BLaER1 (cell line): Measurements from ENCODE around the gene SH3BP5L.

Experiments
- H3K27ac ChIP-seq: shearing (Covaris generic); formaldehyde crosslinking; 2 replicates; pipeline ENCODE4 v1.8.1; 2022
- H3K27me3 ChIP-seq: shearing (Covaris generic); formaldehyde crosslinking; 2 replicates; pipeline ENCODE4 v1.8.1; 2022
- H3K36me3 ChIP-seq: shearing (Covaris generic); formaldehyde crosslinking; 2 replicates; pipeline ENCODE4 v1.8.1; 2022
- H3K4me1 ChIP-seq: shearing (Covaris generic); formaldehyde crosslinking; 2 replicates; pipeline ENCODE4 v1.8.1; 2022
- H3K4me2 ChIP-seq: shearing (Covaris generic); formaldehyde crosslinking; 2 replicates; pipeline ENCODE4 v1.8.1; 2022
- H3K4me3 ChIP-seq: shearing (Covaris generic); formaldehyde crosslinking; 2 replicates; pipeline ENCODE4 v1.8.1; 2022
- H3K9ac ChIP-seq: shearing (Covaris generic); formaldehyde crosslinking; 2 replicates; pipeline ENCODE4 v1.8.1; 2022
- H3K9me3 ChIP-seq: shearing (Covaris generic); formaldehyde crosslinking; 2 replicates; pipeline ENCODE4 v1.8.1; 2022
- H4K20me1 ChIP-seq: shearing (Covaris generic); formaldehyde crosslinking; 2 replicates; pipeline ENCODE4 v1.8.1; 2022
- Cebpa-rat ChIP-seq: shearing (Covaris generic); IDR thresholded peaks from 2 replicates; pipeline ENCODE4 v1.8.1; 2022

The SH3BP5L gene

DNA sequence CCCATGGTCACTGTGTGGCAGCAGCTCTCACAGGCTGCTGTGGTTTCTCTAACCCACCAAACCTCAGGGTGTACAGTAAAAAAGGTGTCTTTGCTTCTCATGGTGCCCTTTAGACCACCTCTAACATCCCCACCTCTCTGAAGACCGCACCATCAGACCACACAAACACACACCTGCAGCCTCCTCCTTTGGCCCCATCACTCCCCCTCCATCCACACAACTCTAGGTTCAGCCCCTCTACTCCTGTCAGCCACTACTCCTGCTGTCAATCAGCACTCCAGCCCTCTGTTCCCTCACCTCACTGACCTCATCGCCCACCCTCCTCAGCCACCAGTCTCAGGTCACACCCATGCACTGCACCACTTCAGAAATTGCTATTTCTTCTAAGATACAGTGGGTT lies 25.7 kb upstream of the SH3BP5L start:
- Histone ChIP-seq H3K4me1 (peaks cover 38% of the 10 kb centered on the region), H3K36me3 (peaks cover 98% of the 10 kb centered on the region), H3K27me3 (no peaks in the 10 kb centered on the region), H3K27ac (no peak overlapping the region), H3K4me3 (no peak overlapping the region), H4K20me1 (peaks cover 67% of the 10 kb centered on the region), H3K9me3 (no peaks in the 10 kb centered on the region), H3K9ac (no peak overlapping the region), H3K4me2 (peak overlapping the region; percentile 69; the same call in 1 of the 2 replicates)
- no peak for TF ChIP-seq Cebpa-rat

DNA sequence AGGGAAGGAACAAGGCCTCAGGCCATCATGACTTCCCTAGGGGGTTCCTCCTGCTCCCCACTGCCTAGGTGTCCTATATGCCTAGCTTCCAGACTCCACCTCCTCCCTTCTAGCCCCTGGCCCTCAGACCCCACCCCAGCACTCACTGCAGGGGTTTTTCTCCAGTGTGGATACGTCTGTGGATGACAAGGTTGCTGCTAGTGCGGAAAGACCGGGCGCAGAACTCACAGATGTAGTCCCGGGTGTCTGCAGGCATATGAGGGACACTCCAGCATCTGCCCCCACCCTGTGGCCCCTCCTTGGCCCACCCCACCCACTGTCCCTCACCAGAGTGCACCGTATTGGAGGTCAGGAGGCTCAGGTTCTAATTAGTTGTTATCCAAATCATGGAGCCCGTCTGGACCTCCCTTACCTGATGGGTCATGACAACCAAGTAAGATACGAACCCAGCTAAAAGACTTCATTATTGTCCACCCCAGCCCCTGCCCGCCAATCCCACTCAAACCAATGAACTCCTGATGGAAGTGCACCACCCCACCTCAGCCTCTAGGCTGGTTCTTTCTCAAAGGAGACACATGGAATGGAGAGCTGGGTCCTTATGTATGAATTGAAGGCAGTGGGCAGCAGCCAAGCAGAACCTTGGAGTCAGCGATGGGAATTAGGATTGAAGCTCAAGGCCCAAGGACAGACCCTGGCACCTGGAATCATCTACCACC lies 25.0 kb upstream of the SH3BP5L start:
- Histone ChIP-seq H3K36me3 (peaks cover 99% of the 10 kb centered on the region), H3K4me3 (no peak overlapping the region), H3K27me3 (no peaks in the 10 kb centered on the region), H3K27ac (no peak overlapping the region), H3K9me3 (no peaks in the 10 kb centered on the region), H4K20me1 (peaks cover 72% of the 10 kb centered on the region), H3K4me1 (peaks cover 33% of the 10 kb centered on the region), H3K4me2 (no peak overlapping the region), H3K9ac (no peak overlapping the region)
- no peak for TF ChIP-seq Cebpa-rat

DNA sequence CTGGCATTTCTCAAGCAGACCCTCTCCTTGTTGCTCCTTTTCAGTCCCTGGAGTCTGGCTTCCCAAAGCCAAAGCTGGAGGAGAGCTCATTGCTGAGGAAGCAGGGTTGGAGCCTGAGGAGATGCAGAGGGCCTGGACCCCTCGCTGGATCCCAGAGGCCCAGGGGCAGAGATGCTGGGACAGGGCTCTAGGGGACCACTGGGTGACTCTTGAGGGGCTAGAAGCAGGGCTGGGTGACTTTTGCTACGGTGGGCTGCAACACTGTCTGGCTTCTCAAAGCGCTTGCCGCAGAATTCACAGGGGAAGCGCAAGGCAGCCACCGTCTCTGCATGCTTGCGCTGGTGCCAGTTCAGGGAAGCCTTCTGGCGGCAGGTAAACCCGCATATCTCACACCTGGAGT lies 24.4 kb upstream of the SH3BP5L start:
- Histone ChIP-seq H4K20me1 (peaks cover 76% of the 10 kb centered on the region), H3K4me2 (no peak overlapping the region), H3K36me3 (peaks cover 99% of the 10 kb centered on the region), H3K9me3 (no peaks in the 10 kb centered on the region), H3K4me1 (peaks cover 33% of the 10 kb centered on the region), H3K27ac (no peak overlapping the region), H3K4me3 (no peak overlapping the region), H3K27me3 (no peaks in the 10 kb centered on the region), H3K9ac (no peak overlapping the region)
- TF ChIP-seq Cebpa-rat = no peak

DNA sequence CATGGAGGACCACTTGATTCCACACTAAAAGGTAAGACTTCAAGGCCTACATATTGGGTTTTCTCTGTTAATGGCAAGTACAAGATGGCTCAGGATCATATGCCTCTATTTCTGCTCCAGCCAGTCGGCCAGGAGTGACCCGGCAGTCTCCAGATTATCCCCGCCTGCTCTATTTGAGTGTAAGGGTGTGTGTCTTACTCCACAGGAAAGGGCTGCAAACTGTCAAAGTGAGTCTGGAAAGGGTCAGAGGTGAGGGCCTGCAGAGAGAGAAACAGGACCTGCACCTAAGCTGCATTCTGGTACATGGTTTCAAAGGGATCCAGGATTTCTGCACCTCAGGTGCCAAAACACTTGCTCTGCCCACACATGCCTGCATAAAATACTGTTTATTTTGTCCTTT lies 23.9 kb upstream of the SH3BP5L start:
- no peak for TF ChIP-seq Cebpa-rat
- peaks cover 80% of the 10 kb centered on the region for H4K20me1 ChIP-seq
- no peak overlapping the region for H3K27ac ChIP-seq
- H3K4me2 ChIP-seq = no peak overlapping the region
- peaks cover 33% of the 10 kb centered on the region for H3K4me1 ChIP-seq
- H3K9ac ChIP-seq = no peak overlapping the region
- H3K9me3 ChIP-seq = no peaks in the 10 kb centered on the region
- H3K27me3 ChIP-seq = no peaks in the 10 kb centered on the region
- peaks cover 99% of the 10 kb centered on the region for H3K36me3 ChIP-seq
- H3K4me3 ChIP-seq = no peak overlapping the region

DNA sequence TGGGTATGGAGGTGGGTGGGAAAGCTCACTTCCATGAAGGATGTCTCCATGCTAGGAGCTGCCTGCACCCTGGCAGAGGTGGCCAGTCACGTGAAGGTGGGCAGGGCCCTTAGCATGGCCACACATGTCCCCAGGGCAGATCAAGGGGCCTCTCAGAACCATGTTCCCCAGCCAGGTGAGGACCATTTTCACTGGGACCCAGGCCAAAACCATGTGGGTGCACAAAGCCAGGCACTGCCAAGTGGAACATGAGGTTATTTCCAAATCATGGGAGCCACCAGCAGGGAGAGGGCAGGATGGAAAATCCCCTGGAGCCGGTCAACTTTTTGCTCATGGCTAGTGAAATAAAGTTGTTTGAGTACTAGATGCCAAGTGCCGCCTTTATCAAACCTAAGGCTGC lies 23.4 kb upstream of the SH3BP5L start:
- H3K4me2 ChIP-seq = no peak overlapping the region
- peaks cover 99% of the 10 kb centered on the region for H3K36me3 ChIP-seq
- TF ChIP-seq Cebpa-rat = no peak

DNA sequence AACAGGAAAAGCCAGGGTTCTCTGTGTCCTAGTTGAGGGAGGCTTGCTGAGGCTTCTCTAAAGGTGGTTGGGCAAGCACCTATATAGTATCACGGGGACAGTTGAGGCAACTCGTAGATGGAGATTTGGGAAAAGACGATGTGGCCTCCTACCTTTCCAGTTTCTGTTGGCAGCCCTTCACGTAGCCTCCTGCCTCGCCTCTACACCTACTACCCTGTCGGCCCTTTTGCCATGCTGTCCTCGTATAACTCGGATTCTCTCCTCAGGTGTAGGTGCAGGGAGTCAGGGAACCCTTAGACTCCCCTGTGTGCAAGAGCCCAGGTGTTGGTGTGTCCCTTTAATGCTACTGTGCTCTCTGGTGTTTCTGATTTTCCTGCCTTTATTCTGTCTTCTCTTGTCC lies 22.9 kb upstream of the SH3BP5L start:
- H3K9me3 ChIP-seq = no peaks in the 10 kb centered on the region
- peaks cover 90% of the 10 kb centered on the region for H4K20me1 ChIP-seq
- H3K9ac ChIP-seq = no peak overlapping the region
- no peak overlapping the region for H3K4me2 ChIP-seq
- no peak overlapping the region for H3K27ac ChIP-seq
- H3K4me1 ChIP-seq = peaks cover 25% of the 10 kb centered on the region
- no peaks in the 10 kb centered on the region for H3K27me3 ChIP-seq
- H3K36me3 ChIP-seq = peaks cover 99% of the 10 kb centered on the region
- no peak overlapping the region for H3K4me3 ChIP-seq
- TF ChIP-seq Cebpa-rat = no peak

More for the DNA sequence above, 23.4 kb upstream of the SH3BP5L start:
- Histone ChIP-seq H4K20me1 (peaks cover 85% of the 10 kb centered on the region), H3K4me3 (no peak overlapping the region), H3K27me3 (no peaks in the 10 kb centered on the region), H3K9ac (no peak overlapping the region), H3K4me1 (peaks cover 30% of the 10 kb centered on the region), H3K9me3 (no peaks in the 10 kb centered on the region), H3K27ac (no peak overlapping the region)

DNA sequence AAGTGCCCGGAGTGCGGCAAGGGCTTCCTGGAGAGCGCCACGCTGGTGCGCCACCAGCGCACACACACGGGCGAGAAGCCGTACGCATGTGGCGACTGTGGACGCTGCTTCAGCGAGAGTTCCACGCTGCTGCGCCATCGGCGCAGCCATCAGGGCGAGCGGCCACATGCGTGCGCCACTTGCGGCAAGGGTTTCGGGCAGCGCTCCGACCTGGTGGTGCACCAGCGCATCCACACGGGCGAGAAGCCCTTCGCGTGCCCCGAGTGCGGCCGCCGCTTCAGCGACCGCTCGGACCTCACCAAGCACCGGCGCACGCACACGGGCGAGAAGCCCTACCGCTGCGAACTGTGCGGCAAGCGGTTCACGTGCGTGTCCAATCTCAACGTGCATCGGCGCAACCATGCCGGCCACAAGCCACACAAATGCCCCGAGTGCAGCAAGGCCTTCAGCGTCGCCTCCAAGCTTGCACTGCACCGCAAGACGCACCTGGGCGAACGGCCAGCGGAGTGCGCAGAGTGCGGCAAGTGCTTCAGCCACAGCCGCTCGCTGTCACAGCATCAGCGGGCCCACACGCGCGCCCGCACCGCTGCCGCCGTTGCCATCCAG lies 22.3 kb upstream of the SH3BP5L start:
- Histone ChIP-seq H4K20me1 (peaks cover 92% of the 10 kb centered on the region), H3K9ac (no peak overlapping the region), H3K4me2 (no peak overlapping the region), H3K4me1 (peaks cover 23% of the 10 kb centered on the region), H3K4me3 (no peak overlapping the region), H3K9me3 (no peaks in the 10 kb centered on the region), H3K27ac (no peak overlapping the region), H3K36me3 (peaks cover 98% of the 10 kb centered on the region), H3K27me3 (no peaks in the 10 kb centered on the region)
- TF ChIP-seq Cebpa-rat = no peak

DNA sequence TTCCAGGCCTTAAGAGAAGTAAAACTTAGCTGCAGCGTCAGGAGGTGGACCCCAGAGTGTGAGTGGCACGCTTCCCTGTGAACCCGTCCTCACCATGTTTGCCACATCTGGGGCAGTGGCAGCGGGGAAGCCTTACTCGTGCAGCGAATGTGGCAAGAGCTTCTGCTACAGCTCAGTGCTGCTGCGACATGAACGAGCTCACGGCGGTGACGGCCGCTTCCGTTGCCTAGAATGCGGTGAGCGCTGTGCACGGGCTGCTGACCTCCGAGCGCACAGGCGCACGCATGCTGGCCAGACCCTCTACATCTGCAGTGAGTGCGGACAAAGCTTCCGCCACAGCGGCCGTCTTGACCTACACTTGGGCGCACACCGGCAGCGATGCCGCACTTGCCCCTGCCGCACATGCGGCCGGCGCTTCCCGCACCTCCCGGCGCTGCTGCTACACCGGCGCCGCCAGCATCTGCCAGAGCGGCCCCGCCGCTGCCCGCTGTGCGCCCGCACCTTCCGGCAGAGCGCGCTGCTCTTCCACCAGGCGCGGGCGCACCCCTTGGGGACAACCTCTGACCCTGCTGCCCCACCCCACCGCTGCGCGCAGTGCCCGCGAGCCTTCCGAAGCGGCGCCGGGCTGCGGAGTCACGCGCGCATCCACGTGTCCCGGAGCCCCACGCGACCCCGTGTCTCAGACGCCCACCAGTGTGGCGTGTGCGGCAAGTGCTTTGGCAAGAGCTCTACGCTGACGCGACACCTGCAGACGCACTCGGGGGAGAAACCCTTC lies 21.7 kb upstream of the SH3BP5L start:
- Histone ChIP-seq H4K20me1 (peaks cover 92% of the 10 kb centered on the region), H3K9me3 (no peaks in the 10 kb centered on the region), H3K27ac (no peak overlapping the region), H3K4me1 (peaks cover 23% of the 10 kb centered on the region), H3K36me3 (peaks cover 98% of the 10 kb centered on the region), H3K27me3 (no peaks in the 10 kb centered on the region), H3K4me2 (no peak overlapping the region), H3K4me3 (no peak overlapping the region), H3K9ac (no peak overlapping the region)
- TF ChIP-seq Cebpa-rat = no peak

DNA sequence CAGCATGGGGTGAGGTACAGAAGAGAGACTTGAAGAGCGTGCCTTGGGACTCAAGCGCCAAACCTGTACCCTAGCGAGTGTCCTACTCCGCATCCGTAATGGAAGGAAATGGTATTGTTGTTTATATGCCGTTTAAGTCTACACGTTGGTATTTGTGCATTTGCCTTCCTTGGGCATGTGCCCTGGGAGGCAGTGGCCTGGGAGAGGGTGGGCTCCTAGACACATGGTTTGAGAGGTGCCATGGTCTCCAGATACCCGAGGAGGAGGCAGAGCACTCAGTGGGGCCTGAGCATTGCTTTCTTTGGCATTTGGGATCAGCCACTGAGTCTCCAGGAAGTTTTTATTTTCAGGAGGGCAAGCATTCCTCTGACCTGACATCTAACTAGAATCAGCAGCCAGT lies 18.8 kb upstream of the SH3BP5L start:
- Histone ChIP-seq H3K9ac (no peak overlapping the region), H4K20me1 (peaks cover 94% of the 10 kb centered on the region), H3K4me2 (no peak overlapping the region), H3K27ac (no peak overlapping the region), H3K27me3 (no peaks in the 10 kb centered on the region), H3K36me3 (peaks cover 75% of the 10 kb centered on the region), H3K4me1 (peaks cover 39% of the 10 kb centered on the region), H3K4me3 (no peak overlapping the region), H3K9me3 (no peaks in the 10 kb centered on the region)
- no peak for TF ChIP-seq Cebpa-rat

DNA sequence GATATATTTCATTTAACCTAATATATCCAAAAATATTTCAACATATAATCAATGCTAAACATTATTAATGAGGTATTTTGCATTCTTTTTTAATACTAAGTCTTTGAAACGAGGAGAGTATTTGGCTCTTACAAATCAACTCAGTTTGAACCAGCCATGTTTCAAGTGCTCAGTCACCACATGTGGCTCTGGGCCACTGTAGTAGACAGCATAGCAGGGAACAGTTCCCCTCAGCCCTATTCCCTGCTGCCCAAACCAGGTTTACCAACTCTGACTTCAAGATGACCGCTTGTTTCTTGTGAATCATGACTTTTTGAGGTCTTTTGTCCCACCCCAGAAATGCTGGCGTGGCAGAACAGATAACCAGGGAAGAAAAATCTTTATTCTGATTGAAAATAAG lies 18.0 kb upstream of the SH3BP5L start:
- Histone ChIP-seq H4K20me1 (peaks cover 85% of the 10 kb centered on the region), H3K4me2 (no peak overlapping the region), H3K36me3 (peaks cover 67% of the 10 kb centered on the region), H3K4me1 (peaks cover 44% of the 10 kb centered on the region), H3K9ac (no peak overlapping the region), H3K27ac (no peak overlapping the region), H3K27me3 (no peaks in the 10 kb centered on the region), H3K9me3 (no peaks in the 10 kb centered on the region), H3K4me3 (no peak overlapping the region)
- no peak for TF ChIP-seq Cebpa-rat
